Measurements from ENCODE around the gene HSD17B13. TPM values are rescaled to one million over a fixed set of nuclear protein-coding genes. Genes with fewer than 3 reads are reported as not detected.

The HSD17B13 gene
- total RNA-seq, 1 donor = 0.18 TPM

- TF ChIP-seq, protein P1, sequence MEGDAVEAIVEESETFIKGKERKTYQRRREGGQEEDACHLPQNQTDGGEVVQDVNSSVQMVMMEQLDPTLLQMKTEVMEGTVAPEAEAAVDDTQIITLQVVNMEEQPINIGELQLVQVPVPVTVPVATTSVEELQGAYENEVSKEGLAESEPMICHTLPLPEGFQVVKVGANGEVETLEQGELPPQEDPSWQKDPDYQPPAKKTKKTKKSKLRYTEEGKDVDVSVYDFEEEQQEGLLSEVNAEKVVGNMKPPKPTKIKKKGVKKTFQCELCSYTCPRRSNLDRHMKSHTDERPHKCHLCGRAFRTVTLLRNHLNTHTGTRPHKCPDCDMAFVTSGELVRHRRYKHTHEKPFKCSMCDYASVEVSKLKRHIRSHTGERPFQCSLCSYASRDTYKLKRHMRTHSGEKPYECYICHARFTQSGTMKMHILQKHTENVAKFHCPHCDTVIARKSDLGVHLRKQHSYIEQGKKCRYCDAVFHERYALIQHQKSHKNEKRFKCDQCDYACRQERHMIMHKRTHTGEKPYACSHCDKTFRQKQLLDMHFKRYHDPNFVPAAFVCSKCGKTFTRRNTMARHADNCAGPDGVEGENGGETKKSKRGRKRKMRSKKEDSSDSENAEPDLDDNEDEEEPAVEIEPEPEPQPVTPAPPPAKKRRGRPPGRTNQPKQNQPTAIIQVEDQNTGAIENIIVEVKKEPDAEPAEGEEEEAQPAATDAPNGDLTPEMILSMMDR (IDR thresholded peaks at IDR 0.05; ENCODE audit: insufficient read depth, low read length) = no peak
- H3K4me3 ChIP-seq (ENCODE audit: low read depth, low read length) = no peak overlapping the region
- no peak for DNase-seq (ENCODE audit: low read depth)
Measured at GRCh38 chr4:87257523-87257922, 65.2 kb downstream of the HSD17B13 start.

- TF ChIP-seq, protein P1 (IDR thresholded peaks at IDR 0.05; ENCODE audit: insufficient read depth, low read length) = no peak
- no peak for DNase-seq (ENCODE audit: low read depth)
- no peak overlapping the region for H3K4me3 ChIP-seq (ENCODE audit: low read depth, low read length)
Measured at GRCh38 chr4:87255755-87256154, 66.9 kb downstream of the HSD17B13 start.

Small RNA genes lying within 50 kb of the gene (small RNA-seq; reads per million reads assigned to genes)
- gene MIR5705 = not detected

Other genes starting within 250 kb of the HSD17B13 start
- 10.1 and 62.4 TPM in 2 replicates for gene KLHL8, start 102.3 kb downstream of the HSD17B13 start, total RNA-seq (ENCODE audit: low replicate concordance)
- 46.8 and 297 TPM in 2 replicates for gene HSD17B11, start 68.3 kb upstream of the HSD17B13 start, total RNA-seq (ENCODE audit: low replicate concordance)
- gene NUDT9, start 99.7 kb upstream of the HSD17B13 start, total RNA-seq (ENCODE audit: low replicate concordance) = 15.5 and 61.3 TPM in 2 replicates
- not detected in 2 replicates for gene SPARCL1, start 206.5 kb upstream of the HSD17B13 start, total RNA-seq (ENCODE audit: low replicate concordance)